ENCODE data around the gene PIP5KL1.
A peak's percentile ranks its signal among the peaks of the same experiment; 100 is the strongest.

Gene PIP5KL1

GRCh38 chr9:127928676-127929624 lies 1.6 kb downstream of the PIP5KL1 start:
- no peak for DNase-seq

- no peak for DNase-seq
Measured at GRCh38 chr9:127927988-127928675, 2.4 kb downstream of the PIP5KL1 start.

GRCh38 chr9:127927201-127927987 lies 3.2 kb downstream of the PIP5KL1 start:
- DNase-seq, result no peak

GRCh38 chr9:127926906-127927200 lies 3.7 kb downstream of the PIP5KL1 start:
- no peak for DNase-seq

- no peak for DNase-seq
Measured at GRCh38 chr9:127925959-127926905, 4.3 kb downstream of the PIP5KL1 start.

GRCh38 chr9:127924736-127925444 lies 5.7 kb downstream of the PIP5KL1 start:
- no peak for DNase-seq

GRCh38 chr9:127923771-127924170 lies 6.8 kb downstream of the PIP5KL1 start:
- no peak for DNase-seq

GRCh38 chr9:127923046-127923445 lies 7.5 kb downstream of the PIP5KL1 start:
- DNase-seq, result no peak

GRCh38 chr9:127921557-127922120 lies 8.9 kb downstream of the PIP5KL1 start:
- no peak for DNase-seq

GRCh38 chr9:127920794-127921193 lies 9.8 kb downstream of the PIP5KL1 start:
- DNase-seq, result no peak

- no peak for DNase-seq
Measured at GRCh38 chr9:127919253-127919815, 11.2 kb downstream of the PIP5KL1 start.

- DNase-seq, result no peak
Measured at GRCh38 chr9:127918183-127919107, 12.1 kb downstream of the PIP5KL1 start.

- DNase-seq, result no peak
Measured at GRCh38 chr9:127917603-127918002, 13.0 kb downstream of the PIP5KL1 start.

GRCh38 chr9:127916720-127917581 lies 13.6 kb downstream of the PIP5KL1 start, which contains the start of gene ST6GALNAC4:
TSS of gene ST6GALNAC4 (minus strand) at chr9:127917041. CDS start at chr9:127916419, 622 bp downstream.
- DNase-seq, result peak; percentile 47

GRCh38 chr9:127915801-127916719 lies 14.5 kb downstream of the PIP5KL1 start:
- no peak for DNase-seq

GRCh38 chr9:127915325-127915752 lies 15.2 kb downstream of the PIP5KL1 start:
- no peak for DNase-seq

GRCh38 chr9:127913682-127914081 lies 16.9 kb downstream of the PIP5KL1 start:
- DNase-seq, result no peak

Measured in DMS79 (cell line).